ENCODE data around the gene PNP.

GRCh38 chr14:20498622-20499021 is 29.4 kb downstream of the PNP start:
- TF ChIP-seq POLR2AphosphoS5 (IDR thresholded peaks at IDR 0.05; ENCODE audit: insufficient read depth, low read depth, low read length): no peak
- no peak for TF ChIP-seq CTCF (IDR thresholded peaks at IDR 0.05; ENCODE audit: extremely low read depth in 1 of 2, insufficient read depth in 1 of 2, low read depth in 1 of 2, low read length in 2 of 2)
- TF ChIP-seq EZH2 (IDR thresholded peaks at IDR 0.05; ENCODE audit: borderline replicate concordance, low read depth, low read length, severe bottlenecking): no peak
- TF ChIP-seq, protein P1, sequence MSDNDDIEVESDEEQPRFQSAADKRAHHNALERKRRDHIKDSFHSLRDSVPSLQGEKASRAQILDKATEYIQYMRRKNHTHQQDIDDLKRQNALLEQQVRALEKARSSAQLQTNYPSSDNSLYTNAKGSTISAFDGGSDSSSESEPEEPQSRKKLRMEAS (IDR thresholded peaks at IDR 0.05; ENCODE audit: insufficient read depth, insufficient read length): no peak
- TF ChIP-seq POLR2A (IDR thresholded peaks at IDR 0.05; ENCODE audit: low read depth, low read length): no peak
- TF ChIP-seq JUN (IDR thresholded peaks at IDR 0.05; ENCODE audit: borderline replicate concordance, insufficient read depth, insufficient read length, low read depth): no peak
